ENCODE data around the gene EDIL3. TPM values are rescaled to one million over a fixed set of nuclear protein-coding genes. Genes with fewer than 3 reads are reported as not detected.

Gene EDIL3
- polyA plus RNA-seq, 3 donors, result 44.2 to 46.8 (median 44.6) TPM

DNA sequence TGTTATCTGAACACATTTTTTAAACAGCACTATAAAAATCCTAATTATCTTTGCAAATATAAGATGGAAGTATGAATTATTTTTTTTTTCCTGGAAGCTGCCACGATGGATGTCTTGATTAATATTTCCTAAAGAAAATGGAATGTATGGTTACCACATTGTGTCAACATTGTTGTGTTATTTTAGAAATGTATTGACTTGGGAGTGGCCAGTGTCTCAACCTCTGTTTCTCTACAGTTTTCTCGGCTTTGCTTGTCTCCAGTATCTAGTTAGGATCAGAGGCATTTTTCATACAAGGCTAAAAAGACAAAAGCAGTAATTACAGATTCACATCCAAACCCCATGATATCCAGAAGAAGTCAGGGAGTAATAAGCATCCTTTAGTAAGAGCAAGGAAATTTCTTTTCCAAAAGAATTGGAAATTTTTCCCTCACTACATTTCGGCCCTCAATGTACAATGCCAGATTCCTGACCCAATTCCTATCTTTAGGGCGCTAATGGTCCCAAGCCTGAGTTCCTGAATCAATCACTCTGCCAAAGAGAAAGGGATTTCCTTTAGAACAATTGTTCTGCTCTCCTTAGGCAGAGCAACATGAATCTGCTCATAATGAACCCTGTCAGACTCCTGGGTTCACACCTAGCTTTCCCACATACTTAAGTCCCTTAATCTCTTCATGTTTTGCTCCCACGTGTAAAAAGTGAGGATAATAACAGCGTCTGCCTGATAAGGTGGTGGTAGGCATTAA is 111.7 kb downstream of the EDIL3 start:
- no peak for DNase-seq

DNA sequence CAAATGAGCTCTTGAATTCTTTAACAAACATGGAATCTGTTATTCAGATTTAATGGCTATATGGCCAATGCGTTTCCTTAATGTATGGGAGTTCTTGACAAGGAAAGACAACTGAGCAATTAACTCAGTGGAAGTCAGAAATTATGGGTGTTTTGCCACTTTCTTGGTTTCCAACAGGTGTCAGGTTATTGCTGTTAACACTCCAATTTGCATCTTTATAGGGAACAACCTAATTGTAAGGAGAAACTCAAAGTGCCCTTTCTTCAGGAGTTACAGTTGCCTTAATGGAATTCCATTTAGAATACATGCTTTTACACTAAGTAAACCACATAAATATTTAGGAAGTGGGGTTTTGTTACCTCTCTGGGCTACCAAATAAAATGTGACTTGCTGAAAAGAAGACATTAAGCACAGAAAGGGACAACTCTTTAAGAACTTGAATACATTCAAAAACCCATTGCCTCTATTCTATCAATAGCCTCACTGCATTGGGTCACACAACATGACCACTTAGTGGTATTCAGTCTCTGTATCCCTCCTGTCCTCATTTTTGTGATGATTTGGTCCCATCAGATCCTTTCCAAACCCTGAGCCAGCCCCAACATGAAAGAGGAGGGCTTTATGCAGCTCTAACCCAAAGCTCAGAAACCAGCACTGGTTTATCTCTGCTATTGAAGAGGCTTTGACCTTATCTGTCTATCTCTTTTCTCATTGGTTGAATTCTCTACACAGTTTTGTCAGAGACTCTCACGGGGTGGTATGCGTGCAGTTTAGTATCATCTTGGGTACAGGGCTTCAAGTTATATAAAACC is 118.7 kb downstream of the EDIL3 start:
- no peak for DNase-seq

DNA sequence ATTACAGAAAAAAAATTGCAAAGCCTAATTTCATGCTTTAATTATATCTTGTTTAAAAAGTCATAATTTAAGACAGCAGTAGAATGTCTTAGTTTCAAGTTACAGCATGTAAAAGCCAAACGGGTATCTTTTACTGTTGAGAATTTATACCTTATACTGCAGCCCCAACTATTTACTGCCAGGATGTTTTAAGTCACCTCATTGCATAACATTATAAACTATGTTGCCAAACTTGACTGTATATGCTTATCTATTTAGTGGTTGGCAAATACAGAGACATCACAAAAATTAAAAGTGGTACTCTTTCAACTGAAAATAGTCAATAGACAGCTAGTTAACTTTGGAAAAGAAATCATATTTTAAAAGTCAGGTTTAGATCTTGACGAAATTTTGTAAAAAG is 119.5 kb downstream of the EDIL3 start:
- no peak for DNase-seq

DNA sequence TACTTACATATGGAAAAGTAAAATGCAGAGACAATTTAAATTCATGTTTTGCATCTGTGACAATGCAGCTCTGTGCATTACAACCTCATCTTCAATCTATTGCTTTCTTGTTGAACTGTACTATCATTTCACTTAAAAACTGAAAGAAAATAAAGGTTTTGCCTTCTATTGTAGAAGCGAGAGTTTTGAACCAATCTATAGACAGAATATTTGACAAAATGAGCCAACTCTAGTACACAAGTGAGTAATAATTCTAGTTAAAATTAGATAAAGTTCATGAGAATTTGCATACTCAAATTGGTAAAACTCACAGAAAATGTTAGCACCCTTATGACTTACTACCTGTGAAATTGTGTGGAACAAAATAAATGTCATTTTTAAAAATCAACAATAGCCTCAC is 123.7 kb downstream of the EDIL3 start:
- no peak for DNase-seq

DNA sequence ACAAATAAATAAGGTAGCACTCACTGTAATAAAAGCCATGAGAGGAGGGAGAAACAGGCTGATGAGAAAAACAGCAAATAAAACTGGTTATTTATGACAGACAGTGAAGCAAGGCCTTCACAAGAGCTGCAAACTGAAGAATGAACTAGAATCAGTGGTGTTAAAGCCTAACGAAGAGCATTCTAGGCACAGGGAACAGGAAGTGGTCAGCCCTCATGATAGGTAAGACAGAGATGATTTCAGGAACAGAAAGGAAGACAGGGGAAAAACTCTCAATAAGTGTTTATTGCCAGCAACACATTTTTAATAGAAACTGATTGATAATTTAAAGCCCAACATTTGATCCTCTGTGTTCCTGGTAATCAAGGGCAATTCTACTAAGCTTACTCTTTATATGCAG is 124.5 kb downstream of the EDIL3 start:
- no peak for DNase-seq

DNA sequence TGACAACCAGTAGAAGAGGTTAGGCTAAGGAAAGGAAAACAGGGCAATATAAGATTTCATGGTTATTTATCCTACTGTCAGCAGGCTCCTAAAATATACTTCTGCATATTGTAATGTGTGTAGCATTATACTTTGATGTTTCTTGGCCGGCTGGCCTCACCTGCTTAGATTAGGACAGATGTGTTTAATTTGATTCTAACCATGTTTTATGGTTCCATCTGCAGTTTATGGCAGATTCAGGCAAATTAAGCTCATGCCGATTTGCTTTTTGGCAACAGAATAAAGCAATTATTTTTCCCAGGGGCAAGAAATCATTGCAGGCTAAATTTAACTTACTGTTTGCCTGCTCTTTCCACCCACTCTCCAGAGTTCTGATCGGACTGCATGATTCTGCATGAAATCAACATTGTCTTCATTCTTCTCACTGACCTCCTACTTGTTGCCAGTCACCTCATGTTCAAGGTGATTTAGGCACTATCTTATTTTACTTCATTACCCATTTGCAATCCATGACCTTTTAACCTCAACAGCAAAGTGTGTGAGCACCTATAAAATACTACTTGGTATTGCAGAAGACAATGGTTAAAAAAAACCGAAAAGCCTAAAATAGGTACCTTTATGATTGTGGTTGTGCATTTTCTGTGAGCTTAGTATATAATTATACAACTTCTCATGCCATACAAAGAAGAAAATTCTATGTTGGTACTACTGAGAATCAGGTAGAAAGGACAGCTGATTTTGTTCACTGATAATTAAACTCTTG is 125.2 kb downstream of the EDIL3 start:
- DNase-seq, result no peak

DNA sequence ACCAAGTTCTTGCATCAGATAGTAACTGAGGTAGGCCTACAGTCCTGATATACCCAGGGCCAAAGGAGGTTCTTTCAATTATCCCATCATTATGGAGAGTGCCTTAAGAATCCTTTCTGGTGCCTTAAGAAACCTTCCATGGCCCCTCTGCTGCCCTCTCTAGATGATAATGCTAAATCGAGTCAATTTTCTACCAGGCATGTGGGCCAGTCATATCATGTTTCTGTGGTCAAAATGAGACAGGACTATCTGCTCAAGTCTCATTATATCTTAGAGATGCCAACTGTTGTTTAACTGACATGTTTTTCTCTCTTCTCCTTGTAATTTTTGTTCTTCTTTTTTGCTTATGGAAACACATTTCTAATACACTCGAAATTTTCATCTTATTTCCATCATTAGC is 127.6 kb downstream of the EDIL3 start:
- no peak for DNase-seq

DNA sequence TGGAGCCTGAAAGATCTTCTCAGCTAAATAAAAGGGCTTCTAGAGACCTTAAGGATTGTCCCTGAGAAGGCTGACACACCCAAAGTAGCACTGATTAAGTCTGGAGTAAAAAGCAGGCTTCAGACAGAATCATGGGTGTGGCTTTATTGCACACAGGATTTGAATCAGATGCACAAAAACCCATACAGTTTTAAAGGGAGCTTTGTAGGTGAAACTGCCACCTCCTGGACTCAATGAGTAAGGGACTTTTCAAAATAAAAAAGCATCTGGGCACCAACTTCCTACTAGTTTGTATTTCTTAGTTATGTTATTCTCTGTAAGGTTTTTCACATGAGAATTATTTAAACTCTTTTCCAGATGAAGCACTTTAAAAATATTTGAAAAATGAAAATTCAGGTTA is 129.4 kb downstream of the EDIL3 start:
- DNase-seq, result no peak

DNA sequence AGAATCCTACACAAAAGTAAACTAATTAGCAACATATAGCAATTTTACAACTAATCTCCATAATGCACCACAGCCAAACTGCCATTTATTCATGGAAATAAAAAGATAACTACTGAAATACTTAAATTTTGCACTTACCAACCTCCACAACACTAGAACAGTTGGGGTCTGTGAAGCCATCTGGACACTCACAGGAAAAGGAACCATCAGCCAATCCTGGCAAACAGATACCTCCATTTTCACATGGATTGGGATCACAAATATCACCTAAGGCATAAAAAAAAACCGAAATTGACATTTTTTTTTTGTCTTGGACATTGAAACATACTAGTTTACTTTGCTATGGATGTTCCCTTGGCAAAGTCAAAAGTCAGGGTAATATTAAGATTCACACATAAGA is 130.7 kb downstream of the EDIL3 start:
- DNase-seq, result no peak

DNA sequence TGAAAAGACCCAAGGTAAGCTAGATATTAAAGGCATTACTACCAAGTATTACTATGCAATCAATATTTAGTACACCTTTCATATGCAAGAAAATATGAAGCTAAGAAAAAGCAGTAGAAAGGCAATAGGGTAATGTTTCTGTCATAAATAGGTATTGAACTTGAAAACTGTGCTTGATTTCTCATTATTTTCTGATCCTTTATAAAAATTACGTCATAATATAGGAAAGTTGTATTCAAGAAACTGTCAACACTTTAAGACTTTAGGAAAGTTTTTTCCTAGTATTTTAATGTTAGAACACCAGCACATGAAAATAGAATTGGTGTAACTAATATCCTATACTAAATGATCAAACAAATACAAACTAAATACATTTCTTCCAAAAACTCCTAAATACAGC is 133.2 kb downstream of the EDIL3 start:
- no peak for DNase-seq

DNA sequence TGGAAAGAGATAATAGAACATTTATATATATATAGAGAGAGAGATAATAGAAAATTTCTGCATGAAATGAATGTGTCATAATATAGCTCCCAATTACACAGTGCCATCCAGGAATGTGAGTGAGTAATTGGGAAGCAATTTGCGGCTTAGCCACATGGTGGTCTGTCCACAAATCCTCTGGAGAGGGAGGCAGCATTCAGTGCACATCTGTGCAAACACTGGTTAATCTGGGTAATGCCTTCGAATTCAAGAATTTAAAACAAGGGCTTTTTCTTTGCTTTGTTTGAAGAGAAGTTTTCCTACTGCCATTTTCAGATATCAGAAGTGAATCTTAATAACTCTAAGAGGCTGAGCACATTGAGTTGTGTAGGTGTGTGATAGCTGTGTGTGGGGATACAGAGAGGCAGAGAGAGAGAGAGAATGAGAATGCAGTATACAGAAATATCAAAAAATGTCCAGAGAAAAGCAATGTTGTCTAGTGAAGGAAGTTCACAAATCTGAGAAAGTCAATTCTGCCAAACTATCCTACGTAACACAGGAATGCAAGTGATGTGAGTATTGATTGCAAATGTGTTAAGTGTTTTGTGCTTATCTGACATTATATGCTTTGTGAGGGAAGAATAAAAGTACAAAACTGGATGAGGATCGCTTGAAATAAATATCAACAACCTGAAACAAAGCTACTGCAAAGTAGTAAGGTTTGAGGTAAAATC is 134.6 kb downstream of the EDIL3 start:
- no peak for DNase-seq

DNA sequence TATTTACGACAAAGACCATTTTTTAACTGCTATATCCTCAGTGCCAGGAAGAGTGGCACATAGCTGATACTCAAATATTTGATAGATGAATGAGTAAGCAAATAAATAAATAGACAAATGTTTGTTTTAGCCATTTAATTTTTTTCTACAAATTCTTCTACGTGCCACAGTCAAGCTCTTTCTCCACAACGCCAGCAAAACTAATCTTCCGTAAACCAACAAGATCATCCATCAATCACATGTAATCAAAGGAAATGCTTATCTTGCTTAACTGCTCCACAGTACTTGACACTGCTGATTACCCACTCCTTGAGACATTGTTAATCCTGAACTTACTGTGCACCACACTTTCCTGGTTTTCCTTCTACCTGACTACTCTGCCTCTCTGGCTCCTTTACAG is 136.7 kb downstream of the EDIL3 start:
- DNase-seq, result no peak

DNA sequence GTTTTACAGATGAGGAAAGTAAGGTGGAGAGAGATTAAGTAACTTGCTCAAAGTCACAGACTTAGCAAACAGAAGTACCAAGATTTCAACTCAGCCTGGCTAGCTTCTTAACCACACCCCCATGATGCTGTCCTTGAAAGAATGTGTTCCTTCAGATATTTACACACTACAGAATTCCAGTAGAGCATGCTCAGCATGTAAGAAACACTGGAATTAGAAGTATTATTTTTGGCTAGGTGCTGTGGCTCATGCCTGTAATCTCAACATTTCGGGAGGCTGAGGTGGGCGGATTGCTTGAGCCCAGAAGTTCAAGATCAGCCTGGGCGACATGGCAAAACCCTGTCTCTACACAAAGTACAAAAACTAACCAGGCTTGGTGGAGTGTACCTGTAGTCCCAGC is 142.4 kb downstream of the EDIL3 start:
- DNase-seq, result no peak

DNA sequence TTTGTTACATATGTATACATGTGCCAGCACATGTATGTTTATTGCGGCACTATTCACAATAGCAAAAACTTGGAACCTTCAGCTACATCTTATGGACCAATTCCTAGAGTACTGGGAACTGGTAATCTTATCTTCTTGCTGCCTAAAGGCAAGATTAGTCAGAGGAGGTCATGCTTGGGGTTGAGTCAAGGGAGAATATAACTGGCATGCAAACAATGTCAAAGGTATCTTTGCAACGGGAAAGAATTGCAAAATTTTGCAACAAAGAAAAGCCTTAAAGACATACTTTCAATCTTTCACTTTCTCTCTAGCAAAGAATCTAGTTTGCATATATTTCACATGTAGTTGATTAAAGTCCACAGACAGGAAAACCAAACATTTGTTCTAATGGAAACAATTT is 145.2 kb downstream of the EDIL3 start:
- no peak for DNase-seq

DNA sequence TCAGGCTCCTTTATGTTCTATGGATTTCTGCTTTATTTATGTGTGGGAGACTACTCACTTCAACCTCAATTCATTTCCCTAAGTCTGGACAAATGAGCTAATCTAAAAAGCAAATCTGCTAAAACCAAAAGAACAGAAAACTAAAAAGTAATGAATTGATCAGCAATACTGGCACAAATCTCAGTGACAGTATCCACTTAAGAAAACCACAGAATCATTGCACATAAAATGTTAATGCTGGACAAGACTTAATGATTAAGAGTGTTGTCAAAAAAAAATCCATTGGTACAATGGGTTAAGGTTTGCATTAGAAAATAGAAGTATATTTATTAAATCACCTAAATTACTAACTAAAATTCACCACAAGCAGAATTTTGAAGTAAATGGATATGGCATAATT is 147.6 kb downstream of the EDIL3 start:
- no peak for DNase-seq

DNA sequence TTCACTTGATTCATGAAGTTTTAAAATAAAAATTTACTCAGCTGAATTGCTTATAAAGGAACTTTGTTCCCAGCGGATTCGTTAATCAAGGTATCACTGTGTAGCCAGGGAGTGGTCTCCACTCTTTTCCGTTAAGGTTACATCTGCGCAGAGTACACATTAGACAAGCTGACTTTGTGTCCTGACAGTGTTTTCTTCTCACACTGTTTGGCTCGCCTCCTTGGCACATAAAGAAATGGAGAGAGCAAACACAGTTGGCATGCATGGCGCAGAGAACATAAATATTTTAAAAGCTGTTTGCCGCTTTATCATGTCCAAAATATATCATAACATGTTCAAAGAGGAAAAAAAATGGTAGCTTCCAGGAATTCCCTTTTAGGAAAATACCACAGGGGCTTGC is 153.2 kb downstream of the EDIL3 start:
- no peak for DNase-seq

DNA sequence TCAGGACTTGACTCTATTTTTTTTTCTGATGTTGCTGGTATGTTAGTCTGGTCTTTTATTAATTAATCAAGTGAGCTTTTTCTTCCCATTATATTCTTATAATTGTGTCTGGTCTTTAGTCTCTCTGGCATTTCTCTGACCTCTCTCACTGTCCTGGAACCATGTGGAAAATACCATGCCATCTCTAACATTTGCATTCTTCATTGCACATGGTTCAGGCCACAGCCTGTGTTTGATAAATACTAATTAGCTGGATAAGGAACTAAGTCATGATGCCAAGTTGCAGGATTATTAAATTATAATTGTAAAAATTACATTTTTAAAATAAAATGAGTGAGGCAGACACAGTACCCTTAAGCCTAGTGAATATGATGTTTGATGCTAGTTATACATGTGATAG is 155.6 kb downstream of the EDIL3 start:
- no peak for DNase-seq

DNA sequence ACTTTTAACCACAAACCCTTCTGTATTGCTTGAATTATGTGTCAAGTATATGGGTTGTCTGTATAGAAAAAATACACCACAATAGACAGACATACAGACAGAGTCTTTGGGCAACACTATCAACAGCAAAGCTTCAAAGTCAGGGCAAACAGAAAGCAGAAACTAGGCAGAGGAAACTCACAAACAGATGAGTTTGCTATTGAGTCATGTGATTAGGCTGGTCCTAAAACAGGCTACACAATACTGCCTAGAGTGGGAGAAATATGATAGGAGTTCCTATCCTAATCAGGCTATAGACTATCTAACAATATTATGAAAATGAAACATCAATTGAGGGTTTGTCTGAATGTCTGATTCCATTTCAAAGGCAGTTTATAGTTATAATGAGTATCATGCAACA is 156.4 kb downstream of the EDIL3 start:
- no peak for DNase-seq

DNA sequence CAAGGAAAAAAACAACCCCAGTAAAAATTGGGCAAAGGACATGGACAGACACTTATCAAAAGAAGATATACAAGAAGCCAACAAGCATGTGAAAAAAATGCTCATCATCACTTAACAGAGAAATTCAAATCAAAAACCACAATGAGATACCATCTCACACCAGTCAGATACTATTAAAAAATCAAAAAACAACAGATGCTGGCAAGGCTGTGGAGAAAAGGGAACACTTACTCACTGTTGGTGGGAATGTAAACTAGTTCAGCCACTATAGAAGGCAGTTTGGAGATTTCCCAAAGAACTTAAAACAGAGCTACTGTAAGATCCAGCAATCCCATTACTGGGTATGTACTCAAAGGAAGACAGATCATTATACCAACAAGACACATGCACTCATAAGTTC is 157.4 kb downstream of the EDIL3 start:
- no peak for DNase-seq

DNA sequence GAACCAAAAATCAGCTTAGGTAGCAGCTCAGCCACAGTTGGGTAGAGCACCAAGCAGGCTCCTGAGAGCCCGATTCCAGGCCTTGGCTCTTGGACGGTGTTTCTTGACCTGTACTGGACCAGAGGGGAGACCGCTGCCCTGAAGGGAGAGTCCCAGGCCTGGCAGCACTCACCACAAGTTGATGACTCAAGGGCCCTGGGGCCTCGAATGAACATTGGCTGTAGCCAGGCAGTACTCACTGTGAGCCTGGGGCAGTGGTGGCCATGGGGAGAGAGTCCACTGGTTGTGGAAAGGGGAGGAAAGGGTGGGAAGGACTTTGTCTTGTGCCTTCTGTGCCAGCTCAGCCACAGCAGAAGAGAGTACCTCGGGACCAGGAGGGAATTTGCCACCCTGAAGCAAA is 166.1 kb downstream of the EDIL3 start:
- no peak for DNase-seq

DNA sequence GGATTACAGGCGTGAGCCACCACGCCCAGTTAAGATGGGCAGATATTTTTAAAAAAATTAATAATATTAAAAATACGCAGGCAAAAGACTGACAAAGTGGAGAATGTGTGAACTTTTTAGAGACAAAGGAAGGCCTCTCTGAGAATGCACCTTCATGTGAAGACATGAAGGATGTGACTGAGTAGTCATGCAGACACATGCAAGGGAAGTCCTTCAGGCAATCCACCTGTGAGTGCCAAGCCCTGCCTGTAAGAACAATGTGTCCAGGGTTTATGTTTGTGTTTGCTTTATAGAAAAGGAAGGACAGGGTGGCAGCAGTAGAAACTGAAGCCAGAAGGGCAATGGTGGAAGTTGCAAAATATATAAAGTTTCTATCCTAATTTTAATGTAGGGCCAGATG is 169.2 kb downstream of the EDIL3 start:
- DNase-seq, result no peak

DNA sequence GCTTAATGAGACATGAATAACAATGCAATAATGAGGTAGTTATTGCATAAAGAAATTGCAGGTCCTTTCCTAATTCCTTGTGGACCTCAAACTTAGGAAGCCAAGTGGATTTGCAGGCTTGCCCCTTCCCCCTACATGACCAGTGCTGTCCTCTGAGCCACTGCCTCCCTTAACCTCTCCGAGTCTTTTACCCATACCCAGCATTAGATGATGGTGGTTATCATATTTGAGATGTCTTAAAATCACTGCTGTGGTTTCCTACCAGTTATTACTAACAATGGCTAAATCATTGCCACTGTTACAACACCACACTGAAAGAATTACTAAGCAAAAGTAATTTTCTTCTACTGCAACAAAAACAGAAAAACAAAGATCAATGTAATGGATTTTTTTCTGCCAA is 170.8 kb downstream of the EDIL3 start:
- no peak for DNase-seq
